RWPE2 (cell line): ENCODE results near the gene CELA3B.

ENCODE experiments used
- ATAC-seq: fragments of 200-7000 bp; cut with Tn5 transposase; 3 replicates; pipeline ENCODE4 v1.9.1; 2021; ENCODE audit warnings: low read depth
- DNase-seq: peaks from one replicate; pipeline ENCODE4 v3.0.0-alpha.2; 2020; ENCODE audit warnings: low spot score
- H3K27ac ChIP-seq: fragments of 450-650 bp; 2 replicates; pipeline ENCODE4 v1.5.1; 2017; ENCODE audit warnings: mild to moderate bottlenecking; ENCODE audit not compliant: poor library complexity, severe bottlenecking
- H3K27me3 ChIP-seq: fragments of 250-450 bp; sonication (Bioruptor Pico); 2 replicates; pipeline ENCODE4 v1.5.1; 2021; ENCODE audit warnings: mild to moderate bottlenecking, moderate library complexity; ENCODE audit not compliant: insufficient read depth, poor library complexity, severe bottlenecking
- H3K36me3 ChIP-seq: fragments of 250-450 bp; sonication (Bioruptor Pico); 2 replicates; pipeline ENCODE4 v1.5.1; 2020; ENCODE audit warnings: low read depth, mild to moderate bottlenecking, moderate library complexity
- H3K4me1 ChIP-seq: fragments of 250-450 bp; sonication (Bioruptor Pico); 2 replicates; pipeline ENCODE4 v1.5.1; 2021; ENCODE audit warnings: mild to moderate bottlenecking, moderate library complexity; ENCODE audit not compliant: insufficient read depth, poor library complexity, severe bottlenecking
- H3K4me3 ChIP-seq: fragments of 250-450 bp; sonication (Bioruptor Pico); 2 replicates; pipeline ENCODE4 v1.5.1; 2021; ENCODE audit warnings: mild to moderate bottlenecking, moderate library complexity; ENCODE audit not compliant: severe bottlenecking
- H3K9me3 ChIP-seq: fragments of 250-450 bp; sonication (Bioruptor Pico); 2 replicates; pipeline ENCODE4 v1.5.1; 2021; ENCODE audit warnings: mild to moderate bottlenecking, moderate library complexity; ENCODE audit not compliant: severe bottlenecking
- CTCF ChIP-seq: fragments of 450-650 bp; IDR thresholded peaks from one replicate; pipeline ENCODE4 v1.5.1; 2017; ENCODE audit warnings: mild to moderate bottlenecking, moderate library complexity; ENCODE audit not compliant: poor library complexity, severe bottlenecking

Gene CELA3B

GRCh38 chr1:22025368-22026155 is 48.7 kb downstream of the CELA3B start:
- TF ChIP-seq CTCF: no peak
- H3K4me3 ChIP-seq: peak overlapping the region; percentile 57
- ATAC-seq (peak; percentile 90), DNase-seq (peak; percentile 85)
- H3K27me3 ChIP-seq: no peaks in the 10 kb centered on the region
- H3K4me1 ChIP-seq: no peaks in the 10 kb centered on the region
- no peaks in the 10 kb centered on the region for H3K36me3 ChIP-seq
- H3K27ac ChIP-seq: peak overlapping the region; percentile 83
- no peaks in the 10 kb centered on the region for H3K9me3 ChIP-seq

GRCh38 chr1:22026924-22027289 is 50.1 kb downstream of the CELA3B start:
- Histone ChIP-seq H3K4me3 (no peak overlapping the region), H3K27me3 (no peaks in the 10 kb centered on the region), H3K9me3 (no peaks in the 10 kb centered on the region), H3K4me1 (no peaks in the 10 kb centered on the region), H3K27ac (no peak overlapping the region), H3K36me3 (no peaks in the 10 kb centered on the region)
- TF ChIP-seq CTCF: no peak
- ATAC-seq (no peak), DNase-seq (no peak)

- Histone ChIP-seq H3K36me3 (no peaks in the 10 kb centered on the region), H3K4me1 (no peaks in the 10 kb centered on the region), H3K27me3 (no peaks in the 10 kb centered on the region), H3K4me3 (no peak overlapping the region), H3K27ac (no peak overlapping the region), H3K9me3 (no peaks in the 10 kb centered on the region)
- DNase-seq (no peak), ATAC-seq (no peak)
- TF ChIP-seq CTCF: no peak
These were observed 53.2 kb downstream of the CELA3B start for GRCh38 chr1:22030057-22030456.

GRCh38 chr1:22030473-22030872 is 53.7 kb downstream of the CELA3B start:
- no peak overlapping the region for H3K4me3 ChIP-seq
- H3K36me3 ChIP-seq: no peaks in the 10 kb centered on the region
- TF ChIP-seq CTCF: no peak
- DNase-seq (no peak), ATAC-seq (no peak)
- no peak overlapping the region for H3K27ac ChIP-seq
- H3K27me3 ChIP-seq: no peaks in the 10 kb centered on the region
- no peaks in the 10 kb centered on the region for H3K4me1 ChIP-seq
- H3K9me3 ChIP-seq: no peaks in the 10 kb centered on the region
